ENCODE measurements around the gene GPR65. TPM values are rescaled to one million over a fixed set of nuclear protein-coding genes. Genes with fewer than 3 reads are reported as not detected.
"Not testable (repeated sequence)": the region's sequence is repeated elsewhere in the genome, so short reads cannot be mapped to it uniquely, and the experiment has no call there.

Gene GPR65
- total RNA-seq, 1 donor from 2014 or later, result 0.57 TPM

DNA sequence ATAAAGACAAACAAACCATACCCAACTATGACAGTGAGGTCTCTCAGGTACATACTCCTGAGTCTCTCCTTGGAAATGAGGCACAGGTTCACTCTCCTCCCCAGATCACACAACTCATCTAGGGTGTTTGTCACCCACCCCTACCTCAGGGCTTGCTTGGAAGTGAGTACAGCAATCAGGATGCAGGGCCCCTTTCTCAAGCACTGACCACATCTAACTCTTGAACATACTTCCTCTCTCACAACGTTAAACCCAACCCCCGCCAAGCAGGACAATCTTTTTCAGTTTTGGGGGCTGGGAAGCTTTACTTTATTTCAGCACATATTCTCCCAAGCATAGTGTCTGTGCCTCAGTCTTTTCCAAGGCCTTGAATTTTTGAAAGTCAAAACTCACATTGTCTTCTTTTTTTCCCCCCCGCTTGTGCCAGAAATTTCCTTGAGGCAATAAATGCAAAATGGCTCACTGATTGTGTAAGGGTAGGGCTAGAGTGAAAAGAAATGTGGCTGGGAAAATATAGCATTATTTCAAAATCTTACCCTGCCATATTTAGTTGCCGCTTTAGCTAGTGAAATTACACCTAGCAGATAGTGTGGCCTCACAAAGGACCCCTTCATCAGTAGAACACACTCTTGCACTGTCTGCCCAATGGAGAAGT is 2.4 kb upstream of the GPR65 start:
- DNase-seq (ENCODE audit: low spot score), result no peak
- intact Hi-C loops (cut with DNase I), result no loop called here

- intact Hi-C loops (cut with DNase I), result no loop called here
- DNase-seq (ENCODE audit: low spot score), result no peak
Observed at GRCh38 chr14:88003425-88003824, 1.5 kb upstream of the GPR65 start.

GRCh38 chr14:88004506-88005036 is 364 bp upstream of the GPR65 start:
- DNase-seq (ENCODE audit: low spot score), result no peak
- intact Hi-C loops (cut with DNase I), result no loop called here

DNA sequence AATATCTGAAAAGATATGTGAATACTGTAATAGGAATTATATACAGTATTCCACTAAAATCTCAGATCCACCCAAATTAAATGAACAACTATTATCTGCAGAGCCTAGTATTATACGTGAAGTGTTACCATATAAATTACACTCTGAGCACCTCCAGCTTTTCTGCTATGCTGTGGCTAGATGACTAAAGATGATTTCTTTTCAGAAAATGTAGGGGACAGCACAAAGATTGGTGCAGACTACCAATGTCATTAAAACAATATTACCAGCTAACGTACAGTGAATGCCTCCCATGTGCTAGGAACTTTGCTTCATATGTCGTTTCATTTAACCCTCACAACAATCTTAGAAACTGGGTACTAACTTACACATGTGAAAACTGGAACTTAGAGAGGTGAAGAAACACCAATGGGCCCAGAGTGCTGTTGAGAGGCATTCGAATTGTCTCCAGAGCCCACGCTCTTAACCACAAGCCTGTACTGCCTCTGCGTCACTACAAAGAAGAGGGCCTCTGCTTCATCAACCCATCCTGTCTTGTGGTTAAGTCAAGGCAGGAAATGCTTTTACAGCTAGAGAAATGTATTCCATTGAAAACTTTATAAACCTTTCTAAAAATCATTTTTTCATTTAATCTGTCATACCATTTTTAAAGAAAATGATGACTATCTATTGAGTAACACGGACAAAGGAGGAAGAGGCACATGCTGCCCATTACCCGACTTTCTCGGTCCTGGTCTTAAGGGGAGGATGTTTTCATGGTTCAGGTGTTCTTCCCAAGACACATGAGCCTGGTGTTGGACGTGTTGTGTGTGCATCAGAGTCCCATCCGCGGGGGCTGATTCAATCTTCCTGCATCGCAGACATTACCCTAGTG is 1.3 kb downstream of the GPR65 start:
- intact Hi-C loops (cut with DNase I), result no loop called here

DNA sequence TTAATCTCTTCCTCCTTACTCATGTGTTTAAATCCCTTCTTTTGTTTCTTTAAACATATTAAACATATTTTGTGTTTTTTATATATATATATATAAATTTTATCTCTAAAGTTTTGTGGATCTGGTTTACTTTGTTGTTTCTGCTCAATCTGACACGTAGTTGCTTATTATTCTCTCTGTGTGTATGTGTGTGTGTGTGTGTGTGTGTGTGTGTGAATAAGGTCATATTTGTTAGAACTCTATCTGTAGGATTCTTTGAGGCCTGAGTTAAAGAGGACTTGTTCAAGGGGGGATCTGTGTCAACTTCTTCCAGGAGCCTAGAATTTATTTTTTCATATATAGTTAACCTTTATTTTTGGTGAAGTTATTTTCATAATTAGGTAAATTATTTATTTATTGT is 2.7 kb downstream of the GPR65 start:
- DNase-seq (ENCODE audit: low spot score), result no peak

More for the DNA sequence above, 1.3 kb downstream of the GPR65 start:
- DNase-seq (ENCODE audit: low spot score), result no peak

GRCh38 chr14:88008039-88008742 is 3.3 kb downstream of the GPR65 start:
- DNase-seq (ENCODE audit: low spot score), result no peak
- intact Hi-C loops (cut with DNase I), result no loop called here

More for the DNA sequence above, 2.7 kb downstream of the GPR65 start:
- intact Hi-C loops (cut with DNase I), result no loop called here

DNA sequence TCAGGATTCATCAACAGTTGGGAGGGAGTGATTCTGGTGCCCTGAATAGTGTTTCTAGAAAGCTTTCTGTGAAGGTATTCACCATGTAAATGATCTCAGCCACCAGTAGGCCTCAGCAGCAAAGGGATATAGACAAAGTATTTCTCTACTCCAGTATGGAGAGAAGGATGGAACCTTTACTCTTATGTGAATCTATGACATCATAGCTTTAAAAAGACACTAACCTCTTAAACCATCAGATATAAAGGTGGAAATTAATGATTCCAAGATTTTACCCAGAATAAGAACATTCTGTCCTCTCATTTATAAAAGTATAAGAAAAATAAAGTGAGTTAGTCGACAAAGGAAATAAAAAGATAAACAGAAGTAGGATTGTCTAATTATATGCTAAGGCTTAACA is 4.6 kb downstream of the GPR65 start:
- DNase-seq (ENCODE audit: low spot score), result no peak
- intact Hi-C loops (cut with DNase I), result no loop called here

GRCh38 chr14:88010331-88010730 is 5.4 kb downstream of the GPR65 start:
- intact Hi-C loops (cut with DNase I), result no loop called here
- no peak for DNase-seq (ENCODE audit: low spot score)

- no peak for DNase-seq (ENCODE audit: low spot score)
- intact Hi-C loops (cut with DNase I), result loop anchor here (2.0 kb wide), 1 partner anchor 156 kb away; no protein-coding TSS in a partner anchor
Observed at GRCh38 chr14:88012495-88012894, 7.6 kb downstream of the GPR65 start.

GRCh38 chr14:88013750-88014349 is 8.9 kb downstream of the GPR65 start:
- peak; percentile 78 for DNase-seq (ENCODE audit: low spot score)

GRCh38 chr14:88016768-88017167 is 11.8 kb downstream of the GPR65 start:
- intact Hi-C loops (cut with DNase I), result no loop called here
- no peak for DNase-seq (ENCODE audit: low spot score)

More at GRCh38 chr14:88013750-88014349, 8.9 kb downstream of the GPR65 start:
- intact Hi-C loops (cut with DNase I), result loop anchor here (2.0 kb wide), 1 partner anchor 155 kb away; no protein-coding TSS in a partner anchor

DNA sequence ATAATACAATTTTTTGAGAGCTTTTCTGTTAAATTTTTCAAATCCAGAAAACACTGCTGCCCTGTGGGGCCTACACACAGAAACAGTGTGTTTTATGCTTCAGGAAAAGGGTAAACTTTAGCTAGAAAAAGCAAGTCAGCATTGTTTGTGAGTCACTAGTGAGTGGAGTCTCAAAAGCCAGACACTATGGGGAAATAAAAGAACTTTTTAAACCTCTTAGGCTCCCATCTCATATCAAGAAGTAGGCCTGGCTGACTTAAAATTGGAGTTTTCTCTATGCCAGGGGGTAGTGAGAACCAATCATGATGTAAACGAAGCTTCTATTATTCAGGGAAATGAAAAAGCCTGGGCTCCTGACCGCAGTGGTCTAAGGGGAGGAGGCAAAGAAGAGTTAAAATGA is 12.6 kb downstream of the GPR65 start:
- intact Hi-C loops (cut with DNase I), result no loop called here
- no peak for DNase-seq (ENCODE audit: low spot score)

DNA sequence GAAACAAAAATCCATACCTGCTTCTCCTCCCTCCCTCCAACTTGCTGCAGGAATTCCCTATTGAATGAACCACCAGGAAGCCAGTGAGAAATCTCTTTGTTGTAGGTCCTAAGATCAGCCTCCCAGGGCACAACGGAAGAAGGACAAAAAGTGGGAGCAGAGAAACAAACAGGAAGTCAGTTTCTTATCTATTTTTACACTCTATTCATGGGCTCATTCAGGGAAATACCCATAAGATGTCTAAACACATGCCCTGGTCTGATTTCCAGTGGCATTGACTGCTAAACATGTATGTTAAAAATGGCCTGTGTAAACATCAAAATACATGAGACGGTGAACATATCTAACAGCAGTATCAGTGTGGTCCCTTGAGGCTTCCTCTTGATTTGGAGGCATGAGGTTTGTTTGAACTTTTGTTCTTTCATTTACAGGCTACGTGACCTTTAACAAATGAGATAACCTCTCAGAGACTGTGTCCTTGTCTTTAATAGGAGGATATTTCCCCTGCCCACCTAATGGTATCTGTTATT is 18.8 kb downstream of the GPR65 start:
- intact Hi-C loops (cut with DNase I), result no loop called here
- DNase-seq (ENCODE audit: low spot score), result no peak

GRCh38 chr14:88024252-88025086 is 19.5 kb downstream of the GPR65 start:
- DNase-seq (ENCODE audit: low spot score); intact Hi-C loops (cut with DNase I): not testable (repeated sequence)

DNA sequence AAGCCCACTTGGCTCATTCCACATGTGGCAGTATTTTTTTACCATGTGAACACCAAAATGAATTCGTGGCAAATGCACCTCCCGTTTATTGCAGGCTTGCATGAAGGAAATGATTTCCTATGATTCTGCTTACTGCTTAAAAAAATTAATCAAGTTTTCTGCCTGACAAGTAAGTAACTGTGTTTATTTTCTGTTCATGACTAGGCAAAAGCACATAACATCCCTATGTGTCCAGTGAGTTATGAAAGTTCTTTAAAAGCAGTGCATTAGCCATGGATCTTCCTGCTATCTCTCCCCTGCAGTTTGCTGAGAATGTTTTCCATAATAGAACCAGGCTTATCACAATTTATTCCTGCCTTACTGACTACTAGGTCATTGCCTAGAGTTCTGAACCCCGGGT is 20.4 kb downstream of the GPR65 start:
- intact Hi-C loops (cut with DNase I), result no loop called here
- DNase-seq (ENCODE audit: low spot score), result no peak

- intact Hi-C loops (cut with DNase I), result no loop called here
- no peak for DNase-seq (ENCODE audit: low spot score)
Observed at GRCh38 chr14:88026890-88027289, 22.0 kb downstream of the GPR65 start.

- DNase-seq (ENCODE audit: low spot score), result no peak
- intact Hi-C loops (cut with DNase I), result no loop called here
Observed at GRCh38 chr14:88029500-88029899, 24.6 kb downstream of the GPR65 start.

- intact Hi-C loops (cut with DNase I), result no loop called here
- no peak for DNase-seq (ENCODE audit: low spot score)
Observed at GRCh38 chr14:88030079-88030478, 25.1 kb downstream of the GPR65 start.

Data from cardiac septum (tissue), 1 donor.